ENCODE results near the gene ZNF215. TPM values are rescaled to one million over a fixed set of nuclear protein-coding genes. Genes with fewer than 3 reads are reported as not detected.
"Not testable (repeated sequence)": the region's sequence is repeated elsewhere in the genome, so short reads cannot be mapped to it uniquely, and the experiment has no call there.

The ZNF215 gene
- total RNA-seq, 2 experiments from 2014 or later, result 0.53 to 0.68 TPM

GRCh38 chr11:6919698-6920097 lies 6.5 kb upstream of the ZNF215 start:
- DNase-seq, result no peak
- no peaks in the 10 kb centered on the region for H3K4me1 Mint-ChIP-seq
- ChIA-PET CTCF (no interaction called here), POLR2A (no interaction called here)
- H3K9me3 Mint-ChIP-seq, result peaks cover 2% of the 10 kb centered on the region
- H3K36me3 Mint-ChIP-seq (ENCODE audit: low read depth), result no peaks in the 10 kb centered on the region
- H3K27ac Mint-ChIP-seq, result no peak overlapping the region
- no peak overlapping the region for H3K4me3 Mint-ChIP-seq
- peaks cover 15% of the 10 kb centered on the region for H3K27me3 Mint-ChIP-seq

GRCh38 chr11:6920702-6921101 lies 5.5 kb upstream of the ZNF215 start, which contains the start of gene OR2D3:
Gene OR2D3, plus strand, starts transcription at chr11:6921002. Its CDS starts 0 bp downstream, at chr11:6921002.
- CTCF ChIA-PET, result no interaction called here
- Mint-ChIP-seq H3K36me3 (ENCODE audit: low read depth) (no peaks in the 10 kb centered on the region), H3K9me3 (peaks cover 2% of the 10 kb centered on the region), H3K27me3 (peaks cover 21% of the 10 kb centered on the region), H3K27ac (no peak within 1 kb of the TSS), H3K4me1 (peaks cover 2% of the 10 kb centered on the region), H3K4me3 (no peak within 1 kb of the TSS)
- no peak for DNase-seq
- POLR2A ChIA-PET, result no interaction called here

- no peak overlapping the region for H3K4me3 Mint-ChIP-seq
- POLR2A ChIA-PET, result interaction anchor here (0.6 kb wide), 1 partner anchor 497 kb away, joined by 3 read pairs; no protein-coding TSS in a partner anchor
- no peak for DNase-seq
- H3K27me3 Mint-ChIP-seq, result peaks cover 41% of the 10 kb centered on the region
- H3K36me3 Mint-ChIP-seq (ENCODE audit: low read depth), result no peaks in the 10 kb centered on the region
- no peak overlapping the region for H3K27ac Mint-ChIP-seq
- H3K4me1 Mint-ChIP-seq, result peaks cover 18% of the 10 kb centered on the region
- CTCF ChIA-PET, result interaction anchor here (1.1 kb wide), 1 partner anchor 394 kb away, joined by 3 read pairs; no protein-coding TSS in a partner anchor
- no peaks in the 10 kb centered on the region for H3K9me3 Mint-ChIP-seq
These were observed 1.1 kb upstream of the ZNF215 start for GRCh38 chr11:6925007-6925577.

GRCh38 chr11:6925636-6926207 lies 504 bp upstream of the ZNF215 start:
- POLR2A ChIA-PET, result no interaction called here
- H3K27me3 Mint-ChIP-seq, result peaks cover 41% of the 10 kb centered on the region

GRCh38 chr11:6927030-6927617 lies 898 bp downstream of the ZNF215 start:
- no peak for DNase-seq
- Mint-ChIP-seq H3K36me3 (ENCODE audit: low read depth) (no peaks in the 10 kb centered on the region), H3K4me1 (peaks cover 18% of the 10 kb centered on the region), H3K27ac (no peak overlapping the region), H3K9me3 (no peaks in the 10 kb centered on the region), H3K27me3 (peaks cover 42% of the 10 kb centered on the region), H3K4me3 (peak overlapping the region; percentile 73)
- ChIA-PET POLR2A (no interaction called here), CTCF (interaction anchor here (0.6 kb wide), 1 partner anchor 85 kb away, joined by 4 read pairs; no protein-coding TSS in a partner anchor)

More at GRCh38 chr11:6925636-6926207, 504 bp upstream of the ZNF215 start:
- peak overlapping the region; percentile 73 for H3K4me3 Mint-ChIP-seq
- CTCF ChIA-PET, result interaction anchor here (1.1 kb wide), 1 partner anchor 395 kb away, joined by 3 read pairs; no protein-coding TSS in a partner anchor
- peaks cover 18% of the 10 kb centered on the region for H3K4me1 Mint-ChIP-seq
- H3K9me3 Mint-ChIP-seq, result no peaks in the 10 kb centered on the region
- no peak overlapping the region for H3K27ac Mint-ChIP-seq
- no peaks in the 10 kb centered on the region for H3K36me3 Mint-ChIP-seq (ENCODE audit: low read depth)
- DNase-seq, result no peak

GRCh38 chr11:6928916-6929315 lies 2.7 kb downstream of the ZNF215 start:
- peaks cover 43% of the 10 kb centered on the region for H3K27me3 Mint-ChIP-seq
- H3K36me3 Mint-ChIP-seq (ENCODE audit: low read depth), result no peaks in the 10 kb centered on the region
- H3K9me3 Mint-ChIP-seq, result no peaks in the 10 kb centered on the region
- POLR2A ChIA-PET, result no interaction called here
- H3K4me3 Mint-ChIP-seq, result no peak overlapping the region
- H3K4me1 Mint-ChIP-seq, result peaks cover 18% of the 10 kb centered on the region
- H3K27ac Mint-ChIP-seq, result no peak overlapping the region
- no peak for DNase-seq
- CTCF ChIA-PET, result interaction anchor here (0.7 kb wide), 1 partner anchor 28 kb away, joined by 4 read pairs; no protein-coding TSS in a partner anchor

GRCh38 chr11:6931146-6931713 lies 5.0 kb downstream of the ZNF215 start:
- Mint-ChIP-seq H3K4me1 (peaks cover 11% of the 10 kb centered on the region), H3K27ac (no peak overlapping the region), H3K27me3 (peaks cover 35% of the 10 kb centered on the region), H3K9me3 (no peaks in the 10 kb centered on the region), H3K36me3 (ENCODE audit: low read depth) (no peaks in the 10 kb centered on the region), H3K4me3 (no peak overlapping the region)
- ChIA-PET POLR2A (no interaction called here), CTCF (no interaction called here)
- DNase-seq, result no peak

- Mint-ChIP-seq H3K4me3 (no peak overlapping the region), H3K27me3 (peaks cover 28% of the 10 kb centered on the region), H3K9me3 (no peaks in the 10 kb centered on the region), H3K36me3 (ENCODE audit: low read depth) (no peaks in the 10 kb centered on the region), H3K4me1 (peaks cover 6% of the 10 kb centered on the region), H3K27ac (no peak overlapping the region)
- CTCF ChIA-PET, result no interaction called here
- POLR2A ChIA-PET, result no interaction called here
- DNase-seq, result no peak
These were observed 5.9 kb downstream of the ZNF215 start for GRCh38 chr11:6932145-6932544.

GRCh38 chr11:6941970-6942369 lies 15.7 kb downstream of the ZNF215 start:
- Mint-ChIP-seq H3K36me3 (ENCODE audit: low read depth) (no peaks in the 10 kb centered on the region), H3K27me3 (peaks cover 4% of the 10 kb centered on the region)
- POLR2A ChIA-PET, result no interaction called here

GRCh38 chr11:6943131-6943530 lies 16.9 kb downstream of the ZNF215 start:
- ChIA-PET POLR2A (no interaction called here), CTCF (no interaction called here)
- H3K27me3 Mint-ChIP-seq, result peaks cover 2% of the 10 kb centered on the region
- no peaks in the 10 kb centered on the region for H3K4me1 Mint-ChIP-seq
- no peaks in the 10 kb centered on the region for H3K9me3 Mint-ChIP-seq
- no peak overlapping the region for H3K27ac Mint-ChIP-seq
- H3K4me3 Mint-ChIP-seq, result no peak overlapping the region
- no peak for DNase-seq
- no peaks in the 10 kb centered on the region for H3K36me3 Mint-ChIP-seq (ENCODE audit: low read depth)

More at GRCh38 chr11:6941970-6942369, 15.7 kb downstream of the ZNF215 start:
- Mint-ChIP-seq H3K9me3 (no peaks in the 10 kb centered on the region), H3K27ac (no peak overlapping the region), H3K4me3 (no peak overlapping the region), H3K4me1 (no peaks in the 10 kb centered on the region)
- CTCF ChIA-PET, result no interaction called here
- no peak for DNase-seq

- DNase-seq; H3K4me1 Mint-ChIP-seq; POLR2A ChIA-PET; H3K36me3 Mint-ChIP-seq (ENCODE audit: low read depth); H3K9me3 Mint-ChIP-seq; H3K27ac Mint-ChIP-seq; H3K4me3 Mint-ChIP-seq; CTCF ChIA-PET; H3K27me3 Mint-ChIP-seq: not testable (repeated sequence)
These were observed 28.0 kb downstream of the ZNF215 start for GRCh38 chr11:6954248-6954647.

GRCh38 chr11:6962141-6962540 lies 35.9 kb downstream of the ZNF215 start:
- Mint-ChIP-seq H3K36me3 (ENCODE audit: low read depth) (no peaks in the 10 kb centered on the region), H3K27me3 (no peaks in the 10 kb centered on the region), H3K27ac (no peak overlapping the region), H3K4me1 (no peaks in the 10 kb centered on the region), H3K4me3 (no peak overlapping the region), H3K9me3 (no peaks in the 10 kb centered on the region)
- no peak for DNase-seq
- ChIA-PET POLR2A (no interaction called here), CTCF (no interaction called here)

GRCh38 chr11:6962673-6963072 lies 36.4 kb downstream of the ZNF215 start:
- no peaks in the 10 kb centered on the region for H3K36me3 Mint-ChIP-seq (ENCODE audit: low read depth)
- no peaks in the 10 kb centered on the region for H3K4me1 Mint-ChIP-seq
- no peak overlapping the region for H3K27ac Mint-ChIP-seq
- no peaks in the 10 kb centered on the region for H3K27me3 Mint-ChIP-seq
- H3K4me3 Mint-ChIP-seq, result no peak overlapping the region
- CTCF ChIA-PET, result no interaction called here
- H3K9me3 Mint-ChIP-seq, result no peaks in the 10 kb centered on the region
- POLR2A ChIA-PET, result no interaction called here
- no peak for DNase-seq
